Measurements from ENCODE around the gene SPON2.
"Not testable (repeated sequence)": the region's sequence is repeated elsewhere in the genome, so short reads cannot be mapped to it uniquely, and the experiment has no call there.

SPON2 gene

GRCh38 chr4:1152290-1152689 is 20.1 kb downstream of the SPON2 start:
- DNase-seq (ENCODE audit: low read depth in 2 of 2) = no peak

- DNase-seq (ENCODE audit: low read depth in 2 of 2) = no peak
Observed at GRCh38 chr4:1151541-1151940, 20.8 kb downstream of the SPON2 start.

- DNase-seq (ENCODE audit: low read depth in 2 of 2) = no peak
Observed at GRCh38 chr4:1150875-1151274, 21.5 kb downstream of the SPON2 start.

DNA sequence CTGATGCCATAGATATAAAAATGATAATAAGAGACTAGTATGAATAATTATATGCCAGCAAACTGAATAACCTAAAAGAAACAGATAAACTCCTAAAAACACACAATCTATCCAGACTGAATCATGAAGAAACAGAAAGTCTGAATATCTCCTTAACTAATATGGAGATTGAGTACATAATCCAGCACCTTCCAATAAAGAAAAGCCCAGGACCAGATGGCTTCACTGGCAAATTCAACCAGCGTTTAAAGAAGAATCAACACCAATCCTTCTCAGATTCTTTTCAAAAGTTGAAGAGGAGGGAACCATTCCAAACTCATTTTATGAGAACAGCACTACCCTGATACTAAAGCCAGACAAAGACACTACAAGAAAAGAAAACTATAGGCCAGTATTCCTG is 32.5 kb downstream of the SPON2 start:
- DNase-seq (ENCODE audit: low read depth in 2 of 2) = no peak

- no peak for DNase-seq (ENCODE audit: low read depth in 2 of 2)
Observed at GRCh38 chr4:1137850-1138249, 34.5 kb downstream of the SPON2 start.

- no peak for DNase-seq (ENCODE audit: low read depth in 2 of 2)
Observed at GRCh38 chr4:1137063-1137776, 35.2 kb downstream of the SPON2 start.

DNA sequence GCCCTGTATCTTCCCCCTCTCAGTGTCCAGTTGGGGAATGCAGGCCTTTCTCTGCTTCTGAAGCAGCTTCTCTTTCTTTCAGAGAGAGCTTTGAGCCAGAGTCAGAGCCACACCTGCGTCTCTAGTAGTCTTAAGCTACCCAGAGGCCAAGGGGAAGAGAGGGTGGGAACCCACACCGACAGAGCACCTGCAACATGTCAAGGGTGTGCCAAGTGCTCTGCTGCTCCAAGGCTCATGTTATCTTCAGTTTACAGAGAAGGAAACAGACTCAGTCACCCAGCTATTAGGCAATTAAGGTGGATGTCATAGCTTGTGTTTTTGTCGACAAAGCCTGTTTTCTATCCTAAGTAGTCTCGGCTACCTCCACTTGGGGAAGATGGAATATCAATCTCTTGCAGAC is 36.3 kb downstream of the SPON2 start:
- no peak for DNase-seq (ENCODE audit: low read depth in 2 of 2)

- DNase-seq (ENCODE audit: low read depth in 2 of 2) = no peak
Observed at GRCh38 chr4:1133033-1133432, 39.4 kb downstream of the SPON2 start.

GRCh38 chr4:1130316-1131186 is 41.8 kb downstream of the SPON2 start:
- DNase-seq (ENCODE audit: low read depth in 2 of 2) = peak; percentile 45 to 51

GRCh38 chr4:1126506-1126905 is 45.9 kb downstream of the SPON2 start:
- DNase-seq (ENCODE audit: low read depth in 2 of 2) = no peak

- DNase-seq (ENCODE audit: low read depth in 2 of 2) = not testable (repeated sequence)
Observed at GRCh38 chr4:1125466-1125865, 46.9 kb downstream of the SPON2 start.

GRCh38 chr4:1124818-1125217 is 47.6 kb downstream of the SPON2 start:
- DNase-seq (ENCODE audit: low read depth in 2 of 2) = no peak

GRCh38 chr4:1122505-1122904 is 49.9 kb downstream of the SPON2 start:
- no peak for DNase-seq (ENCODE audit: low read depth in 2 of 2)

Measured in stimulated activated CD4-positive, alpha-beta T cell treated with anti-CD3 and anti-CD28 coated beads, Interleukin-1b, Interleukin-23, amount 100 ng/mL, for 1 hour (primary cell).